ENCODE data around the gene CEBPG. TPM values are rescaled to one million over a fixed set of nuclear protein-coding genes. Genes with fewer than 3 reads are reported as not detected.
A peak's percentile ranks its signal among the peaks of the same experiment; 100 is the strongest.

Gene CEBPG
- total RNA-seq, 6 experiments from 2014 or later, result 15.0 to 32.3 (median 27.1) TPM

GRCh38 chr19:33394723-33395560 is 21.4 kb downstream of the CEBPG start:
- ATAC-seq (no peak), DNase-seq (peak in 2 of 3 donors; percentile 25 to 53)
- Histone ChIP-seq H3K27ac (peak overlapping the region; percentile 14 to 66 (median 51)), H3K9me3 (no peaks in the 10 kb centered on the region), H3K27me3 (no peaks in the 10 kb centered on the region), H3K36me3 (no peaks in the 10 kb centered on the region), H3K4me1 (peaks cover 0 to 96% (median 47%) of the 10 kb centered on the region in 4 donors), H3K4me3 (no peak overlapping the region)
- intact Hi-C loops (cut with DNase I), result no loop called here
- TF ChIP-seq CTCF (IDR thresholded peaks at IDR 0.05) (no peak), POLR2A (IDR thresholded peaks at IDR 0.05) (no peak)
- 33% methylated on average over 10 of the region's 19 CpGs for WGBS (ENCODE audit: insufficient coverage, low coverage, low lambda C conversion rate, missing lambda C conversion rate)

GRCh38 chr19:33395561-33396550 is 22.3 kb downstream of the CEBPG start:
- Histone ChIP-seq H3K4me1 (peaks cover 0 to 96% (median 47%) of the 10 kb centered on the region in 4 donors), H3K9me3 (no peaks in the 10 kb centered on the region), H3K4me3 (no peak overlapping the region), H3K36me3 (no peaks in the 10 kb centered on the region), H3K27me3 (no peaks in the 10 kb centered on the region), H3K27ac (peak overlapping the region in 1 of 3 donors; percentile 66)
- ATAC-seq, result no peak
- DNase-seq, result peak in 2 of 3 donors; percentile 27 to 56
- TF ChIP-seq POLR2A (IDR thresholded peaks at IDR 0.05) (no peak), CTCF (IDR thresholded peaks at IDR 0.05) (no peak)
- 70% methylated on average over 5 of the region's 31 CpGs for WGBS (ENCODE audit: insufficient coverage, low coverage, low lambda C conversion rate, missing lambda C conversion rate)
- intact Hi-C loops (cut with DNase I), result no loop called here

GRCh38 chr19:33396701-33397535 is 23.4 kb downstream of the CEBPG start:
- 19% methylated on average over 5 of the region's 30 CpGs for WGBS (ENCODE audit: insufficient coverage, low coverage, low lambda C conversion rate, missing lambda C conversion rate)
- Histone ChIP-seq H3K27ac (peak overlapping the region; percentile 38 to 62 (median 50)), H3K27me3 (no peaks in the 10 kb centered on the region), H3K4me3 (no peak overlapping the region), H3K36me3 (no peaks in the 10 kb centered on the region), H3K9me3 (no peaks in the 10 kb centered on the region), H3K4me1 (peaks cover 0 to 96% (median 47%) of the 10 kb centered on the region in 4 donors)
- DNase-seq, result peak; percentile 58 to 87 (median 84)
- intact Hi-C loops (cut with DNase I), result no loop called here
- peak; percentile 21 to 36 (median 23) for ATAC-seq
- TF ChIP-seq POLR2A (IDR thresholded peaks at IDR 0.05) (peak; percentile 43), CTCF (IDR thresholded peaks at IDR 0.05) (no peak)
